HEK293 (cell line): ENCODE measurements around the gene CIB4.

Experiments
- CTCF ChIA-PET: fragments of 350-600 bp; formaldehyde crosslinking; extraction: SDS; loops from one replicate; lab custom pipeline; 2021; ENCODE audit warnings: antibody characterized with exemption; lab: Yijun Ruan, JAX
- POLR2A ChIA-PET: fragments of 300-600 bp; formaldehyde crosslinking; extraction: SDS; loops from one replicate; lab custom pipeline; 2020; ENCODE audit warnings: antibody characterized with exemption, inconsistent platforms; lab: Yijun Ruan, JAX
- H3K27ac ChIP-seq: fragments of 200-500 bp; sonication (Bioruptor generic); 2 replicates; pipeline ENCODE4 v1.5.1; 2014; ENCODE audit warnings: low read depth, low read length, control low read depth, inconsistent platforms; ENCODE audit errors: extremely low read depth
- H3K36me3 ChIP-seq, 2 experiments: fragments of 200-500 bp in 1 of 2; sonication (Bioruptor generic) in 1 of 2; 1 replicate in 1 of 2; 2 replicates in 1 of 2; pipeline ENCODE4 v1.5.1; 2014 to 2017; ENCODE audit warnings: inconsistent platforms in 2 of 2, low read length in 2 of 2; ENCODE audit not compliant: control insufficient read depth in 2 of 2, insufficient read depth in 1 of 2
- H3K4me1 ChIP-seq: fragments of 200-500 bp; sonication (Bioruptor generic); 2 replicates; pipeline ENCODE4 v1.5.1; 2014; ENCODE audit warnings: mild to moderate bottlenecking, low read length, inconsistent platforms; ENCODE audit not compliant: control insufficient read depth, insufficient read depth
- H3K4me3 ChIP-seq: 2 replicates; pipeline ENCODE4 v1.5.1; 2011; ENCODE audit warnings: low read depth, mild to moderate bottlenecking, control low read depth, low read length, moderate library complexity
- H3K9me3 ChIP-seq: fragments of 200-500 bp; sonication (Bioruptor generic); 2 replicates; pipeline ENCODE4 v1.5.1; 2014; ENCODE audit warnings: low read depth, low read length, inconsistent platforms; ENCODE audit not compliant: control insufficient read depth, insufficient read depth
- ELK4 ChIP-seq: IDR thresholded peaks from 2 replicates; pipeline ENCODE4 v1.6.1; 2011; ENCODE audit warnings: mild to moderate bottlenecking, low read depth, low read length, borderline replicate concordance
- GLI2 ChIP-seq: fragments of 450-650 bp; formaldehyde crosslinking; IDR thresholded peaks from 2 replicates; pipeline ENCODE4; 2017; ENCODE audit warnings: missing biosample characterization, missing genetic modification characterization, low read depth, borderline replicate concordance
- KLF8 ChIP-seq: fragments of 450-650 bp; formaldehyde crosslinking; IDR thresholded peaks from 2 replicates; pipeline ENCODE4 v1.5.1; 2016; ENCODE audit warnings: missing biosample characterization, missing genetic modification characterization
- SP3 ChIP-seq: fragments of 450-650 bp; formaldehyde crosslinking; IDR thresholded peaks from 2 replicates; pipeline ENCODE4 v1.5.1; 2016; ENCODE audit warnings: missing biosample characterization, missing genetic modification characterization
- ZBTB1 ChIP-seq: fragments of 450-650 bp; formaldehyde crosslinking; IDR thresholded peaks from 2 replicates; pipeline ENCODE4 v1.5.1; 2016; ENCODE audit warnings: missing biosample characterization, missing genetic modification characterization
- ZBTB26 ChIP-seq: fragments of 450-650 bp; formaldehyde crosslinking; optimal IDR thresholded peaks from 2 replicates; pipeline ENCODE3; 2016; ENCODE audit warnings: missing biosample characterization, mild to moderate bottlenecking, missing genetic modification characterization
- ZNF311 ChIP-seq: fragments of 450-650 bp; formaldehyde crosslinking; IDR thresholded peaks from 2 replicates; pipeline ENCODE4 v1.5.1; 2017; ENCODE audit warnings: missing biosample characterization, missing genetic modification characterization, borderline replicate concordance
- ZNF354C ChIP-seq: fragments of 450-650 bp; formaldehyde crosslinking; IDR thresholded peaks from 2 replicates; pipeline ENCODE4 v1.5.1; 2016; ENCODE audit warnings: missing biosample characterization, missing genetic modification characterization, low read depth, borderline replicate concordance
- ZNF560 ChIP-seq: fragments of 450-650 bp; formaldehyde crosslinking; IDR thresholded peaks from 2 replicates; pipeline ENCODE4 v1.5.1; 2017; ENCODE audit warnings: missing biosample characterization, missing genetic modification characterization, borderline replicate concordance
- TF ChIP-seq, protein P1 (sequence below): fragments of 450-650 bp; formaldehyde crosslinking; IDR thresholded peaks from 2 replicates; pipeline ENCODE4 v1.5.1; 2016; ENCODE audit warnings: missing biosample characterization, missing genetic modification characterization
- TF ChIP-seq, protein P2 (sequence below): fragments of 450-650 bp; formaldehyde crosslinking; conservative IDR thresholded peaks from 2 replicates; pipeline ENCODE4 v1.5.1; 2016; ENCODE audit warnings: low read depth, missing biosample characterization, missing genetic modification characterization
- TF ChIP-seq, protein P3 (sequence below): fragments of 450-650 bp; formaldehyde crosslinking; IDR thresholded peaks from 2 replicates; pipeline ENCODE4 v1.5.1; 2016; ENCODE audit warnings: missing biosample characterization, missing genetic modification characterization

CIB4 gene

DNA sequence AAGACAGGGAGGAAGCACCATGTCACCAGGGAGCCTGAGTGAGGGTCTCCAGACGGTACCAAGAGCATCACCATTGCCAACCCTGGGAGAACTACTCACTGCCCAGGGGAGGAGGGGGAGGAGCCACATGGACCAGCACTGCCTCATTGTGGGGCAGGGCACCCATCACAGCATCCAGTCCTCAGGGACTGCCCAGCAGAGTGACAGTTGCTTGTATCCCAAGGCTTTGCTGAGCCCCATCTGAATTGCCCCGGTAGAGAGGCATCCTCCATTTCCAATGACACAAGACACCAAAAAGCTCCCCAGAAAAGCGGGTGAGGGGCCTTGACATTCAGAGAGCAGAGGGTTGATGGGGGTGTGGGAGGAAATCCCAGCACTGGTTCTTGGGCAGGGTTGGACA is 6.8 kb upstream of the CIB4 start:
- Histone ChIP-seq H3K4me3 (no peak overlapping the region), H3K4me1 (no peaks in the 10 kb centered on the region), H3K9me3 (no peaks in the 10 kb centered on the region), H3K36me3 (no peaks in the 10 kb centered on the region), H3K27ac (no peak overlapping the region)
- CTCF ChIA-PET = no interaction called here
- POLR2A ChIA-PET = no interaction called here
- no peak for TF ChIP-seq ZBTB26 (tag by site-specific recombination)

GRCh38 chr2:26646986-26647672 is 6.0 kb upstream of the CIB4 start:
- Histone ChIP-seq H3K36me3 (no peaks in the 10 kb centered on the region), H3K4me1 (no peaks in the 10 kb centered on the region), H3K4me3 (no peak overlapping the region), H3K27ac (no peak overlapping the region), H3K9me3 (no peaks in the 10 kb centered on the region)
- TF ChIP-seq KLF8 (no peak), ZNF354C (tag by site-specific recombination) (no peak), ELK4 (no peak), ZNF560 (tag by site-specific recombination) (no peak), ZBTB1 (tag by site-specific recombination) (no peak), SP3 (no peak), ZNF311 (no peak), GLI2 (tag by site-specific recombination) (no peak)
- TF ChIP-seq, protein P1, sequence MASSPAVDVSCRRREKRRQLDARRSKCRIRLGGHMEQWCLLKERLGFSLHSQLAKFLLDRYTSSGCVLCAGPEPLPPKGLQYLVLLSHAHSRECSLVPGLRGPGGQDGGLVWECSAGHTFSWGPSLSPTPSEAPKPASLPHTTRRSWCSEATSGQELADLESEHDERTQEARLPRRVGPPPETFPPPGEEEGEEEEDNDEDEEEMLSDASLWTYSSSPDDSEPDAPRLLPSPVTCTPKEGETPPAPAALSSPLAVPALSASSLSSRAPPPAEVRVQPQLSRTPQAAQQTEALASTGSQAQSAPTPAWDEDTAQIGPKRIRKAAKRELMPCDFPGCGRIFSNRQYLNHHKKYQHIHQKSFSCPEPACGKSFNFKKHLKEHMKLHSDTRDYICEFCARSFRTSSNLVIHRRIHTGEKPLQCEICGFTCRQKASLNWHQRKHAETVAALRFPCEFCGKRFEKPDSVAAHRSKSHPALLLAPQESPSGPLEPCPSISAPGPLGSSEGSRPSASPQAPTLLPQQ (tag by site-specific recombination) = no peak
- TF ChIP-seq, protein P2, sequence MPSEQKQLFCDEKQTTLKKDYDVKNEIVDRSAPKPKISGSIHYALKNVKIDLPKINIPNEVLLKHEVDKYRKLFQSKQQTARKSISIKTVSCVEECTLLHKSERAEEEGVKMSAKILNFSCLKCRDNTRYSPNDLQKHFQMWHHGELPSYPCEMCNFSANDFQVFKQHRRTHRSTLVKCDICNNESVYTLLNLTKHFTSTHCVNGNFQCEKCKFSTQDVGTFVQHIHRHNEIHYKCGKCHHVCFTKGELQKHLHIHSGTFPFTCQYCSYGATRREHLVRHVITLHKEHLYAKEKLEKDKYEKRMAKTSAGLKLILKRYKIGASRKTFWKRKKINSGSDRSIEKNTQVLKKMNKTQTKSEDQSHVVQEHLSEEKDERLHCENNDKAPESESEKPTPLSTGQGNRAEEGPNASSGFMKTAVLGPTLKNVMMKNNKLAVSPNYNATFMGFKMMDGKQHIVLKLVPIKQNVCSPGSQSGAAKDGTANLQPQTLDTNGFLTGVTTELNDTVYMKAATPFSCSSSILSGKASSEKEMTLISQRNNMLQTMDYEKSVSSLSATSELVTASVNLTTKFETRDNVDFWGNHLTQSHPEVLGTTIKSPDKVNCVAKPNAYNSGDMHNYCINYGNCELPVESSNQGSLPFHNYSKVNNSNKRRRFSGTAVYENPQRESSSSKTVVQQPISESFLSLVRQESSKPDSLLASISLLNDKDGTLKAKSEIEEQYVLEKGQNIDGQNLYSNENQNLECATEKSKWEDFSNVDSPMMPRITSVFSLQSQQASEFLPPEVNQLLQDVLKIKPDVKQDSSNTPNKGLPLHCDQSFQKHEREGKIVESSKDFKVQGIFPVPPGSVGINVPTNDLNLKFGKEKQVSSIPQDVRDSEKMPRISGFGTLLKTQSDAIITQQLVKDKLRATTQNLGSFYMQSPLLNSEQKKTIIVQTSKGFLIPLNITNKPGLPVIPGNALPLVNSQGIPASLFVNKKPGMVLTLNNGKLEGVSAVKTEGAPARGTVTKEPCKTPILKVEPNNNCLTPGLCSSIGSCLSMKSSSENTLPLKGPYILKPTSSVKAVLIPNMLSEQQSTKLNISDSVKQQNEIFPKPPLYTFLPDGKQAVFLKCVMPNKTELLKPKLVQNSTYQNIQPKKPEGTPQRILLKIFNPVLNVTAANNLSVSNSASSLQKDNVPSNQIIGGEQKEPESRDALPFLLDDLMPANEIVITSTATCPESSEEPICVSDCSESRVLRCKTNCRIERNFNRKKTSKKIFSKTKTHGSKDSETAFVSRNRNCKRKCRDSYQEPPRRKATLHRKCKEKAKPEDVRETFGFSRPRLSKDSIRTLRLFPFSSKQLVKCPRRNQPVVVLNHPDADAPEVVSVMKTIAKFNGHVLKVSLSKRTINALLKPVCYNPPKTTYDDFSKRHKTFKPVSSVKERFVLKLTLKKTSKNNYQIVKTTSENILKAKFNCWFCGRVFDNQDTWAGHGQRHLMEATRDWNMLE (tag by site-specific recombination) = no peak
- TF ChIP-seq, protein P3, sequence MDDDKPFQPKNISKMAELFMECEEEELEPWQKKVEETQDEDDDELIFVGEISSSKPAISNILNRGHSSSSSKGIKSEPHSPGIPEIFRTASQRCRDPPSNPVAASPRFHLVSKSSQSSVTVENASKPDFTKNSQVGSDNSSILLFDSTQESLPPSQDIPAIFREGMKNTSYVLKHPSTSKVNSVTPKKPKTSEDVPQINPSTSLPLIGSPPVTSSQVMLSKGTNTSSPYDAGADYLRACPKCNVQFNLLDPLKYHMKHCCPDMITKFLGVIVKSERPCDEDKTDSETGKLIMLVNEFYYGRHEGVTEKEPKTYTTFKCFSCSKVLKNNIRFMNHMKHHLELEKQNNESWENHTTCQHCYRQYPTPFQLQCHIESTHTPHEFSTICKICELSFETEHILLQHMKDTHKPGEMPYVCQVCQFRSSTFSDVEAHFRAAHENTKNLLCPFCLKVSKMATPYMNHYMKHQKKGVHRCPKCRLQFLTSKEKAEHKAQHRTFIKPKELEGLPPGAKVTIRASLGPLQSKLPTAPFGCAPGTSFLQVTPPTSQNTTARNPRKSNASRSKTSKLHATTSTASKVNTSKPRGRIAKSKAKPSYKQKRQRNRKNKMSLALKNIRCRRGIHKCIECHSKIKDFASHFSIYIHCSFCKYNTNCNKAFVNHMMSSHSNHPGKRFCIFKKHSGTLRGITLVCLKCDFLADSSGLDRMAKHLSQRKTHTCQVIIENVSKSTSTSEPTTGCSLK (tag by site-specific recombination) = no peak
- ChIA-PET CTCF (interaction anchor here (0.6 to 1.1 kb wide), 2 partner anchors 37 to 99 kb away, joined by 3 read pairs; no protein-coding TSS in a partner anchor), POLR2A (no interaction called here)
